ENCODE results near the gene MOCS2.

- no peak for TF ChIP-seq POLR2AphosphoS5 (IDR thresholded peaks at IDR 0.05)
- TF ChIP-seq, protein P1, sequence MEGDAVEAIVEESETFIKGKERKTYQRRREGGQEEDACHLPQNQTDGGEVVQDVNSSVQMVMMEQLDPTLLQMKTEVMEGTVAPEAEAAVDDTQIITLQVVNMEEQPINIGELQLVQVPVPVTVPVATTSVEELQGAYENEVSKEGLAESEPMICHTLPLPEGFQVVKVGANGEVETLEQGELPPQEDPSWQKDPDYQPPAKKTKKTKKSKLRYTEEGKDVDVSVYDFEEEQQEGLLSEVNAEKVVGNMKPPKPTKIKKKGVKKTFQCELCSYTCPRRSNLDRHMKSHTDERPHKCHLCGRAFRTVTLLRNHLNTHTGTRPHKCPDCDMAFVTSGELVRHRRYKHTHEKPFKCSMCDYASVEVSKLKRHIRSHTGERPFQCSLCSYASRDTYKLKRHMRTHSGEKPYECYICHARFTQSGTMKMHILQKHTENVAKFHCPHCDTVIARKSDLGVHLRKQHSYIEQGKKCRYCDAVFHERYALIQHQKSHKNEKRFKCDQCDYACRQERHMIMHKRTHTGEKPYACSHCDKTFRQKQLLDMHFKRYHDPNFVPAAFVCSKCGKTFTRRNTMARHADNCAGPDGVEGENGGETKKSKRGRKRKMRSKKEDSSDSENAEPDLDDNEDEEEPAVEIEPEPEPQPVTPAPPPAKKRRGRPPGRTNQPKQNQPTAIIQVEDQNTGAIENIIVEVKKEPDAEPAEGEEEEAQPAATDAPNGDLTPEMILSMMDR (IDR thresholded peaks at IDR 0.05) = no peak
Observed at GRCh38 chr5:53087621-53088121, 21.9 kb downstream of the MOCS2 start.
